A549 (cell line): ENCODE data around the gene CD9. TPM values are rescaled to one million over a fixed set of nuclear protein-coding genes. Genes with fewer than 3 reads are reported as not detected.
A peak's percentile ranks its signal among the peaks of the same experiment; 100 is the strongest.

Source experiments
- ATAC-seq, 2 experiments: fragments of 200-7000 bp in 1 of 2; fragments of >200 bp in 1 of 2; cut with Nextera tagmentation in 1 of 2; cut with Tn5 transposase in 1 of 2; 3 replicates each; pipeline versions ENCODE4 v1.8.0 to v1.9.1; 2018 to 2020; ENCODE audit warnings: mild to moderate bottlenecking in 1 of 2, moderate library complexity in 1 of 2
- CTCF ChIA-PET: fragments of 300-600 bp; sonication (Branson Sonifier 250); formaldehyde crosslinking; extraction: SDS; loops from one replicate; lab custom pipeline; 2021; ENCODE audit warnings: antibody characterized with exemption, inconsistent platforms; lab: Yijun Ruan, JAX
- POLR2A ChIA-PET: fragments of 350-600 bp; formaldehyde crosslinking; extraction: SDS; loops from one replicate; lab custom pipeline; 2021; ENCODE audit warnings: antibody characterized with exemption, inconsistent platforms; lab: Yijun Ruan, JAX
- DNase-seq, 2 experiments: peaks; one replicate each; pipeline versions ENCODE4 v3.0.0 to v3.0.0-alpha.2; 2011 to 2016; ENCODE audit warnings: low read depth in 1 of 2, low spot score in 1 of 2
- FAIRE-seq: peaks from 2 replicates; lab custom pipeline; 2011; peaks lifted over from hg19 to GRCh38; lab: Jason Lieb, UNC
- H3K27ac ChIP-seq, 2 experiments: fragments of >200 bp; sonication (Bioruptor Twin); formaldehyde crosslinking; 3 replicates each; pipeline ENCODE4 v1.5.1; 2016 to 2017
- H3K4me1 ChIP-seq: fragments of >200 bp; sonication (Bioruptor Twin); formaldehyde crosslinking; 3 replicates; pipeline ENCODE4 v1.6.1; 2016
- H3K4me2 ChIP-seq: fragments of >200 bp; sonication (Bioruptor Twin); formaldehyde crosslinking; 3 replicates; pipeline ENCODE4 v1.6.1; 2016
- H3K4me3 ChIP-seq: fragments of >200 bp; sonication (Bioruptor Twin); formaldehyde crosslinking; 3 replicates; pipeline ENCODE4 v1.5.1; 2016
- H3K9me3 ChIP-seq: fragments of >200 bp; sonication (Bioruptor Twin); formaldehyde crosslinking; 3 replicates; pipeline ENCODE4 v1.6.1; 2016
- BCL3 ChIP-seq: fragments of >200 bp; sonication (Bioruptor Twin); formaldehyde crosslinking; IDR thresholded peaks from 3 replicates; pipeline ENCODE4 v1.6.1; 2016
- CBX2 ChIP-seq: fragments of 200-600 bp; sonication (generic); IDR thresholded peaks from 2 replicates; pipeline ENCODE4 v1.6.1; 2016; ENCODE audit warnings: low read depth, mild to moderate bottlenecking, borderline replicate concordance
- CBX8 ChIP-seq: fragments of 200-600 bp; sonication (generic); IDR thresholded peaks from 2 replicates; pipeline ENCODE4 v1.6.1; 2016
- E2F6 ChIP-seq: IDR thresholded peaks from 2 replicates; pipeline ENCODE4 v1.6.1; 2012; ENCODE audit warnings: low read depth, borderline replicate concordance
- EHMT2 ChIP-seq: fragments of 200-600 bp; sonication (generic); IDR thresholded peaks from 2 replicates; pipeline ENCODE4 v1.6.1; 2016; ENCODE audit warnings: antibody characterized with exemption, low read depth, mild to moderate bottlenecking, moderate library complexity
- EP300 ChIP-seq, 2 experiments: fragments of >200 bp; sonication (Bioruptor Twin); formaldehyde crosslinking; IDR thresholded peaks; 2 replicates in 1 of 2; 3 replicates in 1 of 2; pipeline ENCODE4 v1.6.1; 2016 to 2017
- ESRRA ChIP-seq: fragments of 150-350 bp; IDR thresholded peaks from 2 replicates; pipeline ENCODE4 v1.6.1; 2014; ENCODE audit warnings: mild to moderate bottlenecking, low read length, borderline replicate concordance
- FOXS1 ChIP-seq: fragments of 250-450 bp; sonication (Bioruptor Pico); IDR thresholded peaks from 2 replicates; pipeline ENCODE4 v1.5.0; 2020; ENCODE audit warnings: mild to moderate bottlenecking, moderate library complexity
- GATA3 ChIP-seq: IDR thresholded peaks from 2 replicates; pipeline ENCODE4 v1.6.1; 2012; ENCODE audit warnings: borderline replicate concordance
- HDAC2 ChIP-seq: fragments of 200-600 bp; sonication (generic); IDR thresholded peaks from 2 replicates; pipeline ENCODE4 v1.6.1; 2016
- HES2 ChIP-seq: fragments of >200 bp; sonication (Bioruptor Twin); formaldehyde crosslinking; IDR thresholded peaks from 2 replicates; pipeline ENCODE4 v1.6.1; 2016
- MYC ChIP-seq: IDR thresholded peaks from 2 replicates; pipeline ENCODE4 v1.6.1; 2012; ENCODE audit warnings: mild to moderate bottlenecking, inconsistent platforms, low read length, improper control_type of control experiment, borderline replicate concordance
- NFE2L2 ChIP-seq: fragments of 150-350 bp; conservative IDR thresholded peaks from 2 replicates; pipeline ENCODE4 v1.6.1; 2014; ENCODE audit warnings: low read length
- NPAS2 ChIP-seq: fragments of 250-450 bp; sonication (Bioruptor Pico); IDR thresholded peaks from 2 replicates; pipeline ENCODE4 v1.8.0; 2022; ENCODE audit warnings: mild to moderate bottlenecking, moderate library complexity, borderline replicate concordance
- PHF8 ChIP-seq: fragments of 200-600 bp; sonication (generic); IDR thresholded peaks from 2 replicates; pipeline ENCODE4 v1.6.1; 2016; ENCODE audit warnings: low read depth, mild to moderate bottlenecking, antibody characterized with exemption, moderate library complexity, borderline replicate concordance
- RFX5 ChIP-seq: fragments of 450-650 bp; IDR thresholded peaks from 2 replicates; pipeline ENCODE4 v1.7.1; 2014; ENCODE audit warnings: antibody characterized with exemption, mild to moderate bottlenecking, moderate library complexity
- RNF2 ChIP-seq: fragments of 200-600 bp; sonication (generic); IDR thresholded peaks from 2 replicates; pipeline ENCODE4 v1.6.1; 2016; ENCODE audit warnings: low read depth, mild to moderate bottlenecking, antibody characterized with exemption, moderate library complexity, borderline replicate concordance
- SMC3 ChIP-seq: fragments of >200 bp; sonication (Bioruptor Twin); formaldehyde crosslinking; IDR thresholded peaks from 3 replicates; pipeline ENCODE4 v1.6.1; 2018; ENCODE audit warnings: inconsistent platforms
- TP53 ChIP-seq: fragments of 250-450 bp; sonication (Bioruptor Pico); IDR thresholded peaks from 2 replicates; pipeline ENCODE4 v1.5.0; 2021; ENCODE audit warnings: mild to moderate bottlenecking, moderate library complexity
- USF2 ChIP-seq: fragments of 450-650 bp; IDR thresholded peaks from 2 replicates; pipeline ENCODE4 v1.6.1; 2014; ENCODE audit warnings: antibody characterized with exemption
- ZFP36 ChIP-seq: fragments of 450-650 bp; IDR thresholded peaks from 2 replicates; pipeline ENCODE4 v1.6.1; 2014; ENCODE audit warnings: borderline replicate concordance; ENCODE audit not compliant: partially characterized antibody
- ZSCAN20 ChIP-seq: fragments of 250-450 bp; sonication (Bioruptor Pico); IDR thresholded peaks from 2 replicates; pipeline ENCODE4 v1.8.0; 2022; ENCODE audit warnings: mild to moderate bottlenecking, moderate library complexity
- WGBS: methylation state at CpG from one replicate; pipeline ENCODE4 v1.1.6; 2017; ENCODE audit errors: missing lambda C conversion rate; 5-methylcytosine and 5-hydroxymethylcytosine counted together
- polyA plus RNA-seq, 4 experiments: library from polyadenylated mRNA; depleted of rRNA in 3 of 4; stranded (reverse); fragments of >200 nt; fragmentation: RNase III in 1 of 4; extraction: RNeasy Plus Mini Kit Qiagen cat#74134 plus additional on column Dnase treatment in 1 of 4; gene quantifications; 2 replicates in 3 of 4; 3 replicates in 1 of 4; pipeline ENCODE4 v1.2.3, GENCODE V29; 2011 to 2017

The CD9 gene
- polyA plus RNA-seq, 2 of the 4 experiments (the other 2 are of a cell fraction) = 116 to 185 TPM

- H3K4me2 ChIP-seq = no peak overlapping the region
- ATAC-seq (peak in 1 of 2 experiments; percentile 27; a peak in 3 of 6 replicates), DNase-seq (no peak), FAIRE-seq (no peak)
- peaks cover 11% of the 10 kb centered on the region for H3K4me1 ChIP-seq
- TF ChIP-seq ZSCAN20 (CRISPR knock-in tag) = no peak
- TF ChIP-seq E2F6 = no peak
- no peak for TF ChIP-seq EP300 (IDR thresholded peaks at IDR 0.05)
- TF ChIP-seq RNF2 = no peak
- CTCF ChIA-PET = interaction anchor here (1.0 to 8.1 kb wide), 2 partner anchors 14 to 68 kb away, joined by 4 to 61 read pairs; no protein-coding TSS in a partner anchor
- no peaks in the 10 kb centered on the region for H3K9me3 ChIP-seq
- H3K4me3 ChIP-seq = no peak overlapping the region
- WGBS = 72% methylated on average over 4 of the region's 4 CpGs
- H3K27ac ChIP-seq = no peak overlapping the region
- POLR2A ChIA-PET = no interaction called here
These were observed 63.7 kb downstream of the CD9 start for GRCh38 chr12:6263931-6264330.

- Histone ChIP-seq H3K4me1 (peaks cover 11% of the 10 kb centered on the region), H3K27ac (no peak overlapping the region), H3K4me3 (no peak overlapping the region), H3K4me2 (no peak overlapping the region), H3K9me3 (no peaks in the 10 kb centered on the region)
- CTCF ChIA-PET = interaction anchor here (1.0 to 8.1 kb wide), 2 partner anchors 14 to 69 kb away, joined by 4 to 61 read pairs; no protein-coding TSS in a partner anchor
- ATAC-seq (no peak), FAIRE-seq (no peak)
- POLR2A ChIA-PET = no interaction called here
- no peak for TF ChIP-seq BCL3
- no peak for TF ChIP-seq MYC
- TF ChIP-seq RNF2 = no peak
- no peak for TF ChIP-seq SMC3
- no peak for TF ChIP-seq FOXS1 (CRISPR knock-in tag)
- TF ChIP-seq NFE2L2 = no peak
- no peak for TF ChIP-seq HES2
- no peak for TF ChIP-seq EHMT2
- TF ChIP-seq ZFP36 = no peak
- no peak for TF ChIP-seq TP53
- TF ChIP-seq NPAS2 = no peak
- no peak for TF ChIP-seq USF2
- no peak for TF ChIP-seq PHF8
- TF ChIP-seq CBX2 = no peak
- no peak for TF ChIP-seq ESRRA
- TF ChIP-seq HDAC2 = no peak
- TF ChIP-seq, all 56 proteins: peak for 0
- WGBS = 88% methylated on average over 11 of the region's 11 CpGs
- DNase-seq = no peak
These were observed 64.3 kb downstream of the CD9 start for GRCh38 chr12:6264402-6265037.

- Histone ChIP-seq H3K4me3 (no peak overlapping the region), H3K27ac (no peak overlapping the region), H3K9me3 (no peaks in the 10 kb centered on the region), H3K4me1 (peaks cover 11% of the 10 kb centered on the region), H3K4me2 (no peak overlapping the region)
- ChIA-PET CTCF (interaction anchor here (8.1 kb wide), 1 partner anchor 13 kb away, joined by 61 read pairs; no protein-coding TSS in a partner anchor), POLR2A (no interaction called here)
- WGBS = 90% methylated on average over 2 of the region's 2 CpGs
- ATAC-seq = no peak
- TF ChIP-seq CBX8 (no peak), ESRRA (no peak), TP53 (no peak), EP300 (IDR thresholded peaks at IDR 0.05) (no peak), RFX5 (no peak), GATA3 (no peak)
- no peak for DNase-seq
- FAIRE-seq = no peak
These were observed 64.8 kb downstream of the CD9 start for GRCh38 chr12:6265038-6265405.
